KMS-11 (cell line): ENCODE data around the gene PLB1.

Experiments
- H2AFZ ChIP-seq: fragments of 200-600 bp; sonication (generic); 2 replicates; pipeline ENCODE4 v1.6.1; 2016; ENCODE audit warnings: antibody characterized with exemption, mixed run types, low read depth
- H3K27ac ChIP-seq: fragments of 200-600 bp; sonication (generic); 2 replicates; pipeline ENCODE4 v1.6.1; 2016; ENCODE audit warnings: mild to moderate bottlenecking, mixed run types
- H3K27me3 ChIP-seq: fragments of 200-600 bp; sonication (generic); 2 replicates; pipeline ENCODE4 v1.6.1; 2017; ENCODE audit warnings: mild to moderate bottlenecking, low read depth, mixed run types, moderate library complexity; ENCODE audit not compliant: insufficient read depth
- H3K36me3 ChIP-seq: fragments of 200-600 bp; sonication (generic); 2 replicates; pipeline ENCODE4 v1.6.1; 2017; ENCODE audit warnings: mild to moderate bottlenecking, mixed run types; ENCODE audit not compliant: insufficient read depth
- H3K4me1 ChIP-seq: fragments of 200-600 bp; sonication (generic); 2 replicates; pipeline ENCODE4 v1.6.1; 2016; ENCODE audit warnings: mild to moderate bottlenecking, low read depth, mixed run types; ENCODE audit not compliant: poor library complexity, severe bottlenecking
- H3K4me2 ChIP-seq: fragments of 200-600 bp; sonication (generic); 2 replicates; pipeline ENCODE4 v1.7.0; 2016; ENCODE audit warnings: mild to moderate bottlenecking, mixed run types
- H3K4me3 ChIP-seq: fragments of 200-600 bp; sonication (generic); IDR thresholded peaks from 2 replicates; pipeline ENCODE4 v1.6.1; 2017; ENCODE audit warnings: low read depth, low read length, mixed read lengths; ENCODE audit not compliant: insufficient read depth
- H3K79me2 ChIP-seq: fragments of 200-600 bp; sonication (generic); 2 replicates; pipeline ENCODE4 v1.6.1; 2016; ENCODE audit warnings: low read depth, mixed run types; ENCODE audit not compliant: insufficient read depth
- H3K9ac ChIP-seq: fragments of 200-600 bp; sonication (generic); 2 replicates; pipeline ENCODE4 v1.6.1; 2016; ENCODE audit warnings: mild to moderate bottlenecking, mixed run types
- H4K20me1 ChIP-seq: fragments of 200-600 bp; sonication (generic); 2 replicates; pipeline ENCODE4 v1.6.1; 2016; ENCODE audit warnings: mild to moderate bottlenecking, mixed run types; ENCODE audit not compliant: insufficient read depth
- TF ChIP-seq, protein P1 (sequence below): fragments of 200-600 bp; sonication (generic); conservative IDR thresholded peaks from 2 replicates; pipeline ENCODE4 v1.6.1; 2017; ENCODE audit warnings: low read depth, mild to moderate bottlenecking, antibody characterized with exemption, low read length, moderate library complexity, mixed read lengths

The PLB1 gene

DNA sequence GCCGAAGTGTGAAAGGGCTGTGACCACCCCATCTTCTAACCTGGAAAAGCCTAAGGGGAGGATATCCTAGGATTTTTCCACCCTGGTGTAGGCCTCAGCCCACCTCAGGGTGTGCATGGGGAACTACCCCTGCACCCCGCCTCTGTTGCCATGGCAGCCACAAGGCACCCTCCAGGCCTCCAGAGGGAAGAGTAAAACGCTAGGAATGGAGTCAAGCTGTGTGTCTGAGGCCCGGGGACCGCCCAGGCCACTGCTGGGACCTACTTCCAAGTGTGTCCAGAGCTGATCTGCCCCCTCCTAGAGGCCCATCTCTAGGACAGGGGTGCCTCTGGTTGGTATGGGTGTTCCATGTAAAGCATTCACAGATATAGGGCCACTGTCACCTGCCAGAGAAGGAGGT lies 86.7 kb downstream of the PLB1 start:
- Histone ChIP-seq H3K27me3 (no peaks in the 10 kb centered on the region), H3K4me2 (no peak overlapping the region), H3K27ac (no peak overlapping the region), H3K4me3 (no peak overlapping the region), H3K36me3 (no peaks in the 10 kb centered on the region), H3K79me2 (no peaks in the 10 kb centered on the region), H2AFZ (no peak overlapping the region), H4K20me1 (no peaks in the 10 kb centered on the region), H3K9ac (no peak overlapping the region), H3K4me1 (no peaks in the 10 kb centered on the region)
- TF ChIP-seq, protein P1, sequence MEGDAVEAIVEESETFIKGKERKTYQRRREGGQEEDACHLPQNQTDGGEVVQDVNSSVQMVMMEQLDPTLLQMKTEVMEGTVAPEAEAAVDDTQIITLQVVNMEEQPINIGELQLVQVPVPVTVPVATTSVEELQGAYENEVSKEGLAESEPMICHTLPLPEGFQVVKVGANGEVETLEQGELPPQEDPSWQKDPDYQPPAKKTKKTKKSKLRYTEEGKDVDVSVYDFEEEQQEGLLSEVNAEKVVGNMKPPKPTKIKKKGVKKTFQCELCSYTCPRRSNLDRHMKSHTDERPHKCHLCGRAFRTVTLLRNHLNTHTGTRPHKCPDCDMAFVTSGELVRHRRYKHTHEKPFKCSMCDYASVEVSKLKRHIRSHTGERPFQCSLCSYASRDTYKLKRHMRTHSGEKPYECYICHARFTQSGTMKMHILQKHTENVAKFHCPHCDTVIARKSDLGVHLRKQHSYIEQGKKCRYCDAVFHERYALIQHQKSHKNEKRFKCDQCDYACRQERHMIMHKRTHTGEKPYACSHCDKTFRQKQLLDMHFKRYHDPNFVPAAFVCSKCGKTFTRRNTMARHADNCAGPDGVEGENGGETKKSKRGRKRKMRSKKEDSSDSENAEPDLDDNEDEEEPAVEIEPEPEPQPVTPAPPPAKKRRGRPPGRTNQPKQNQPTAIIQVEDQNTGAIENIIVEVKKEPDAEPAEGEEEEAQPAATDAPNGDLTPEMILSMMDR = no peak

DNA sequence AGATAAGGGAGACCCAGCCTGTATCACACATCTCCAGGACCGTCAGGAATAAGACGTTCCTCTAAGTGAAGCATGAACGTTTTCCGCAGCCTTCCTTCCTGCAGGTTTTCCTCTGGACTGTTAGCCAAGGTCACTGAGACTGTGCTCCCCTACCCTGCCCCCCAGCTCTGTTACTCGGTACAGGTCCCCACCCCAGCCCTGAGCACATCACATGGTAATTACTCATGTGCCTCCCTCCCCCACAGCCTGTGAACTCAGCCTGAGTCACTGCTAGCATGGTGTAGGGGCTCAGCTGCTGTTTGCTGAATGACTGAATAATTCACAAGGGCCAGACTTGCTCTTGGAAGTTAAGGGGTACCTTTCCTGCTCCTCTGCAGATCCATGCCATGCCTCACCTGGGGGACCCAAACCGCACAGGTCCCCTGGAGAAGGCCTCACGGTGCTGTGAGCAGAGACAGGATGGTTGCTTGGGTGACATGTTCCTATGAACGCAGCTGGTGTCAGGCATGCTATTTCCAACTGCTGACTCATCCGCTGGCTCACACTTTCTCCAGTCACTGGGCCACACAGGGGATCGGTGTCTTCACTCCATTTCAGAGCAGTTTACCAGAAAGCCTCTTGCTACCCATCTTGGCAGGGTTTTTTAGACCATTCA lies 88.2 kb downstream of the PLB1 start:
- Histone ChIP-seq H3K79me2 (no peaks in the 10 kb centered on the region), H3K4me3 (no peak overlapping the region), H3K27ac (no peak overlapping the region), H3K4me2 (no peak overlapping the region), H3K27me3 (no peaks in the 10 kb centered on the region), H3K4me1 (no peaks in the 10 kb centered on the region), H4K20me1 (no peaks in the 10 kb centered on the region), H2AFZ (no peak overlapping the region), H3K9ac (no peak overlapping the region), H3K36me3 (no peaks in the 10 kb centered on the region)
- TF ChIP-seq, protein P1 = no peak

DNA sequence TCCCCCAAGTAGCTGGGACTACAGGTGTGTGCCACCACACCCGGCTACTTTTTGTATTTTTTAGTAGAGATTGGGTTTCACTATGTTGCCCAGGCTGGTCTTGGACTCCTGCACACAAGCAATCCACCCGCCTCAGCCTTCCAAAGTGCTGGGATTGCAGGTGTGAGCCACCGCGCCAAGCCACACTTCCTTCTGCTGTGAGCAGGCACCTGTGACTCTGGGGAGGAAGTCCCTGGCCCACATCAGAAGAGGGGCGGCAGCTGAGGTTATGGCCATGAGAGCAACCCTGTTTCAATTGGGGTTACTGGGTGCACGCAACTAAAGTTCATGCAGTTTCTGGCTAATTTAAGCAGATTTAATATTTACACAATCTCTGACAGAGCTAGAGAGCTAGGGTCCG lies 91.0 kb downstream of the PLB1 start:
- Histone ChIP-seq H2AFZ (no peak overlapping the region), H3K4me2 (no peak overlapping the region), H3K27ac (no peak overlapping the region), H4K20me1 (no peaks in the 10 kb centered on the region), H3K79me2 (no peaks in the 10 kb centered on the region), H3K4me3 (no peak overlapping the region), H3K4me1 (no peaks in the 10 kb centered on the region), H3K9ac (no peak overlapping the region), H3K36me3 (no peaks in the 10 kb centered on the region), H3K27me3 (no peaks in the 10 kb centered on the region)
- TF ChIP-seq, protein P1 = no peak

DNA sequence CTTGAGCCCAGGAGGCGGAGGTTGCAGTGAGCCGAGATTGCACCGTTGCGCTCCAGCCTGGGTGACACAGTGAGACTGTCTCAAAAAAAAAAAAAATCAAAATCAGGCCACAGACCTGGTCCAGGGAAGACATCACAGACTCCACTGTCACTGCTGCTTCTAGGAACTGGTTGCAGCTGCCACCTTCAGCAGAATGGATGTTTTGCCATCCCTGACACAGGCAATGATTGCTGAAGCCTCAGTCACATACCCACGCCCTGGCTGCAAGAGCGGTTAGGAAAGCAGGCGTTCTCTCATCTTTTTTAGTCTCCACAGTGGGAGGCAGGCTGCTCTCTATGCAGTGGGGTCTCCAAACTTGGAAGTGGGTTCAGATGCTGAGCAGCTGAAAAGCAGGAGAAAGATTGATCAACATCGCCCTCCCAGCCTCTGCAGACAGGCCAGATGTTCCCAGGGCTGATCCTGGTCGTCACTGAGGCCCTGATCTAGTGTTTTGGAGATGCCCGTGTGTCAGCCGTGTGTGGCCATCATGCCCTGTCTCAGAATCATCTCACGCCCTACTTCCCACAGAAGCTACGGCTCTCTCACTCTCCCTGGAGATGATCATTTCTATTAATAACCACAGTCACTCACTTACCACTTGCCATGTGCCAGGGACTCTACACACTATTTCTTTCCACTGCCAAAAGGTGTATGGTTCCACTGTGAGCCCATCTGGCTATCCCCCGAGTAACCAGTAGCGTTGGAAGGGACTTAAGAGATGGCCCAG lies 91.8 kb downstream of the PLB1 start:
- Histone ChIP-seq H3K79me2 (no peaks in the 10 kb centered on the region), H3K27me3 (no peaks in the 10 kb centered on the region), H3K9ac (no peak overlapping the region), H3K4me3 (no peak overlapping the region), H4K20me1 (no peaks in the 10 kb centered on the region), H3K4me1 (no peaks in the 10 kb centered on the region), H2AFZ (no peak overlapping the region), H3K4me2 (no peak overlapping the region), H3K27ac (no peak overlapping the region), H3K36me3 (no peaks in the 10 kb centered on the region)
- TF ChIP-seq, protein P1 = no peak
